Memory B cell (primary cell): ENCODE measurements around the gene C12orf75.

Source experiments
- ATAC-seq: fragments of 150-1000 bp; cut with Tn5 transposase; 2 replicates; pipeline ENCODE4 v1.10.0; 2021; ENCODE audit warnings: low read depth, mild to moderate bottlenecking, moderate library complexity
- DNase-seq, 2 donors: peaks; one replicate each; pipeline ENCODE4 v3.0.0; 2022; ENCODE audit warnings: low spot score in 2 of 2
- H3K27ac Mint-ChIP-seq: one replicate; pipeline ENCODE4 v1.8.0; 2022; ENCODE audit warnings: mild to moderate bottlenecking, moderate library complexity, mixed read lengths
- H3K27me3 Mint-ChIP-seq: one replicate; pipeline ENCODE4 v1.8.0; 2022; ENCODE audit warnings: mixed read lengths
- H3K36me3 Mint-ChIP-seq: one replicate; pipeline ENCODE4 v1.8.0; 2022; ENCODE audit warnings: mild to moderate bottlenecking, mixed read lengths
- H3K4me1 Mint-ChIP-seq: one replicate; pipeline ENCODE4 v1.8.0; 2022; ENCODE audit warnings: mixed read lengths
- H3K4me3 Mint-ChIP-seq: one replicate; pipeline ENCODE4 v1.8.0; 2022; ENCODE audit warnings: mild to moderate bottlenecking, moderate library complexity, mixed read lengths
- H3K9me3 Mint-ChIP-seq: one replicate; pipeline ENCODE4 v1.8.0; 2022; ENCODE audit warnings: mixed read lengths

C12orf75 gene

GRCh38 chr12:105330283-105330930 lies at the start of gene C12orf75:
TSS of gene C12orf75 (plus strand) at chr12:105330691. CDS start at chr12:105330892, 201 bp downstream.
- no peaks in the 10 kb centered on the region for H3K27me3 Mint-ChIP-seq
- peak; percentile 89 for ATAC-seq
- H3K4me3 Mint-ChIP-seq = peak within 1 kb of the TSS; percentile 83
- H3K27ac Mint-ChIP-seq = peak within 1 kb of the TSS; percentile 92
- H3K9me3 Mint-ChIP-seq = no peaks in the 10 kb centered on the region
- no peaks in the 10 kb centered on the region for H3K36me3 Mint-ChIP-seq
- H3K4me1 Mint-ChIP-seq = peaks cover 25% of the 10 kb centered on the region
- peak; percentile 74 to 77 for DNase-seq

GRCh38 chr12:105280966-105281693 lies 49.4 kb upstream of the C12orf75 start:
- ATAC-seq (no peak), DNase-seq (no peak)
- Mint-ChIP-seq H3K4me1 (peaks cover 3% of the 10 kb centered on the region), H3K9me3 (no peaks in the 10 kb centered on the region), H3K36me3 (no peaks in the 10 kb centered on the region), H3K4me3 (no peak overlapping the region), H3K27ac (no peak overlapping the region), H3K27me3 (peaks cover 11% of the 10 kb centered on the region)

GRCh38 chr12:105281694-105282049 lies 48.8 kb upstream of the C12orf75 start:
- Mint-ChIP-seq H3K27me3 (peaks cover 11% of the 10 kb centered on the region), H3K27ac (no peak overlapping the region), H3K36me3 (no peaks in the 10 kb centered on the region), H3K4me1 (no peaks in the 10 kb centered on the region), H3K4me3 (no peak overlapping the region), H3K9me3 (no peaks in the 10 kb centered on the region)
- DNase-seq = no peak
- no peak for ATAC-seq

- no peaks in the 10 kb centered on the region for H3K4me1 Mint-ChIP-seq
- H3K4me3 Mint-ChIP-seq = no peak overlapping the region
- no peaks in the 10 kb centered on the region for H3K9me3 Mint-ChIP-seq
- H3K36me3 Mint-ChIP-seq = no peaks in the 10 kb centered on the region
- peaks cover 12% of the 10 kb centered on the region for H3K27me3 Mint-ChIP-seq
- ATAC-seq = no peak
- no peak for DNase-seq
- no peak overlapping the region for H3K27ac Mint-ChIP-seq
Observed at GRCh38 chr12:105285378-105285777, 45.1 kb upstream of the C12orf75 start.

GRCh38 chr12:105287408-105287807 lies 43.1 kb upstream of the C12orf75 start:
- H3K4me3 Mint-ChIP-seq = no peak overlapping the region
- ATAC-seq (no peak), DNase-seq (no peak)
- H3K4me1 Mint-ChIP-seq = no peaks in the 10 kb centered on the region
- H3K27me3 Mint-ChIP-seq = peaks cover 12% of the 10 kb centered on the region
- H3K27ac Mint-ChIP-seq = no peak overlapping the region
- no peaks in the 10 kb centered on the region for H3K9me3 Mint-ChIP-seq
- H3K36me3 Mint-ChIP-seq = no peaks in the 10 kb centered on the region

GRCh38 chr12:105288311-105288996 lies 42.0 kb upstream of the C12orf75 start:
- Mint-ChIP-seq H3K4me3 (no peak overlapping the region), H3K4me1 (no peaks in the 10 kb centered on the region), H3K36me3 (no peaks in the 10 kb centered on the region), H3K9me3 (no peaks in the 10 kb centered on the region), H3K27me3 (peaks cover 13% of the 10 kb centered on the region), H3K27ac (no peak overlapping the region)
- no peak for DNase-seq
- ATAC-seq = no peak

- H3K27ac Mint-ChIP-seq = no peak overlapping the region
- H3K27me3 Mint-ChIP-seq = peaks cover 6% of the 10 kb centered on the region
- H3K36me3 Mint-ChIP-seq = no peaks in the 10 kb centered on the region
- no peak overlapping the region for H3K4me3 Mint-ChIP-seq
- H3K9me3 Mint-ChIP-seq = no peaks in the 10 kb centered on the region
- DNase-seq (no peak), ATAC-seq (no peak)
- H3K4me1 Mint-ChIP-seq = no peaks in the 10 kb centered on the region
Observed at GRCh38 chr12:105289114-105289904, 41.2 kb upstream of the C12orf75 start.

- Mint-ChIP-seq H3K36me3 (no peaks in the 10 kb centered on the region), H3K9me3 (no peaks in the 10 kb centered on the region), H3K4me1 (no peaks in the 10 kb centered on the region), H3K4me3 (no peak overlapping the region), H3K27ac (no peak overlapping the region), H3K27me3 (peaks cover 3% of the 10 kb centered on the region)
- DNase-seq (no peak), ATAC-seq (no peak)
Observed at GRCh38 chr12:105291531-105291930, 39.0 kb upstream of the C12orf75 start.

GRCh38 chr12:105292705-105293104 lies 37.8 kb upstream of the C12orf75 start:
- Mint-ChIP-seq H3K27ac (no peak overlapping the region), H3K4me1 (no peaks in the 10 kb centered on the region), H3K36me3 (no peaks in the 10 kb centered on the region), H3K9me3 (no peaks in the 10 kb centered on the region), H3K27me3 (peaks cover 2% of the 10 kb centered on the region), H3K4me3 (no peak overlapping the region)
- no peak for ATAC-seq
- DNase-seq = no peak

GRCh38 chr12:105293187-105293586 lies 37.3 kb upstream of the C12orf75 start:
- ATAC-seq = no peak
- peaks cover 3% of the 10 kb centered on the region for H3K36me3 Mint-ChIP-seq
- no peak for DNase-seq
- H3K27me3 Mint-ChIP-seq = peaks cover 2% of the 10 kb centered on the region
- peaks cover 3% of the 10 kb centered on the region for H3K9me3 Mint-ChIP-seq
- no peak overlapping the region for H3K4me3 Mint-ChIP-seq
- no peak overlapping the region for H3K27ac Mint-ChIP-seq
- no peaks in the 10 kb centered on the region for H3K4me1 Mint-ChIP-seq

- Mint-ChIP-seq H3K27ac (no peak overlapping the region), H3K27me3 (peaks cover 2% of the 10 kb centered on the region), H3K4me3 (no peak overlapping the region), H3K36me3 (peaks cover 3% of the 10 kb centered on the region), H3K9me3 (peaks cover 3% of the 10 kb centered on the region), H3K4me1 (no peaks in the 10 kb centered on the region)
- no peak for DNase-seq
- no peak for ATAC-seq
Observed at GRCh38 chr12:105294161-105294560, 36.3 kb upstream of the C12orf75 start.

GRCh38 chr12:105294886-105295479 lies 35.5 kb upstream of the C12orf75 start:
- no peak overlapping the region for H3K4me3 Mint-ChIP-seq
- DNase-seq = no peak
- peaks cover 5% of the 10 kb centered on the region for H3K9me3 Mint-ChIP-seq
- H3K27me3 Mint-ChIP-seq = peaks cover 2% of the 10 kb centered on the region
- no peaks in the 10 kb centered on the region for H3K4me1 Mint-ChIP-seq
- H3K27ac Mint-ChIP-seq = no peak overlapping the region
- no peak for ATAC-seq
- peaks cover 3% of the 10 kb centered on the region for H3K36me3 Mint-ChIP-seq

- DNase-seq (no peak), ATAC-seq (no peak)
- Mint-ChIP-seq H3K27ac (no peak overlapping the region), H3K27me3 (peaks cover 2% of the 10 kb centered on the region), H3K4me3 (no peak overlapping the region), H3K36me3 (peaks cover 3% of the 10 kb centered on the region), H3K9me3 (peaks cover 9% of the 10 kb centered on the region), H3K4me1 (no peaks in the 10 kb centered on the region)
Observed at GRCh38 chr12:105296116-105297089, 34.1 kb upstream of the C12orf75 start.
